Endothelial cell of umbilical vein (primary cell): ENCODE results near the gene CFAP46. TPM values are rescaled to one million over a fixed set of nuclear protein-coding genes. Genes with fewer than 3 reads are reported as not detected.

Experiments
- BruUV-seq: library from RNA; stranded (reverse); fragments of 400-500 nt; replicated peaks from 2 replicates; lab custom pipeline; 2021; lab: Mats Ljungman, UMichigan
- CTCF ChIA-PET: fragments of 300-600, 350-600 bp; sonication (Branson Sonifier 250); formaldehyde crosslinking; loops from one replicate; lab custom pipeline; 2021; ENCODE audit warnings: antibody characterized with exemption, inconsistent platforms; lab: Charles Lee
- POLR2A ChIA-PET: fragments of 300-600, 350-600 bp; sonication (Branson Sonifier 250); formaldehyde crosslinking; loops from one replicate; lab custom pipeline; 2021; ENCODE audit warnings: antibody characterized with exemption, inconsistent platforms; lab: Charles Lee
- DNase-seq: peaks from one replicate; pipeline ENCODE4 v3.0.0-alpha.2; 2011; ENCODE audit warnings: low read depth, low spot score
- FAIRE-seq: peaks from 2 replicates; lab custom pipeline; 2011; peaks lifted over from hg19 to GRCh38; lab: Jason Lieb, UNC
- H2AFZ ChIP-seq: 2 replicates; pipeline ENCODE4 v1.6.0; 2012; ENCODE audit warnings: low read depth, low read length, control low read depth, inconsistent platforms
- H3K27ac ChIP-seq: 2 replicates; pipeline ENCODE4 v1.5.1; 2011; ENCODE audit warnings: low read depth, mild to moderate bottlenecking, control low read depth, low read length, moderate library complexity; ENCODE audit not compliant: insufficient read depth
- H3K27me3 ChIP-seq, 2 experiments: 2 replicates each; pipeline versions ENCODE4 v1.6.0 to v1.6.1; 2011; ENCODE audit warnings: low read length in 2 of 2, mixed read lengths in 1 of 2; ENCODE audit not compliant: control insufficient read depth in 2 of 2, insufficient read depth in 2 of 2
- H3K36me3 ChIP-seq, 2 experiments: 2 replicates in 1 of 2; 3 replicates in 1 of 2; pipeline ENCODE4 v1.5.1; 2011; ENCODE audit warnings: low read length in 2 of 2, mild to moderate bottlenecking in 1 of 2, moderate library complexity in 1 of 2; ENCODE audit not compliant: control insufficient read depth in 2 of 2, insufficient read depth in 2 of 2; ENCODE audit errors: extremely low read depth in 1 of 2
- H3K4me1 ChIP-seq: 3 replicates; pipeline ENCODE4 v1.5.1; 2011; ENCODE audit warnings: mild to moderate bottlenecking, low read length; ENCODE audit not compliant: control insufficient read depth, insufficient read depth; ENCODE audit errors: extremely low read depth
- H3K4me2 ChIP-seq: 2 replicates; pipeline ENCODE4 v1.6.1; 2011; ENCODE audit warnings: low read length, control low read depth, mixed read lengths; ENCODE audit not compliant: insufficient read depth
- H3K4me3 ChIP-seq, 3 experiments: fragments of 200-600 bp in 1 of 3; sonication (generic), shearing (Covaris generic) in 1 of 3; replicated peaks in 1 of 3; 2 replicates each; pipeline ENCODE4 v1.5.1; 2011 to 2016; ENCODE audit warnings: control low read depth in 3 of 3, low read length in 3 of 3, mild to moderate bottlenecking in 2 of 3, inconsistent platforms in 1 of 3, low read depth in 1 of 3, moderate library complexity in 1 of 3; ENCODE audit not compliant: insufficient read depth in 1 of 3
- H3K79me2 ChIP-seq: 2 replicates; pipeline ENCODE4 v1.6.0; 2012; ENCODE audit warnings: low read length, inconsistent platforms; ENCODE audit not compliant: control insufficient read depth, insufficient read depth
- H3K9ac ChIP-seq: replicated peaks from 2 replicates; pipeline ENCODE3; 2011; ENCODE audit warnings: low read length, control low read depth; ENCODE audit not compliant: insufficient read depth; ENCODE audit errors: extremely low read depth
- H3K9me1 ChIP-seq: replicated peaks from 3 replicates; pipeline ENCODE4 v1.6.0; 2011; ENCODE audit warnings: mild to moderate bottlenecking, low read length; ENCODE audit not compliant: control insufficient read depth, insufficient read depth; ENCODE audit errors: extremely low read depth
- H3K9me3 ChIP-seq: replicated peaks from 2 replicates; pipeline ENCODE4 v1.5.1; 2012; ENCODE audit warnings: low read length, inconsistent platforms; ENCODE audit not compliant: control insufficient read depth, insufficient read depth
- H4K20me1 ChIP-seq: replicated peaks from 2 replicates; pipeline ENCODE3; 2011; ENCODE audit warnings: mild to moderate bottlenecking, low read length; ENCODE audit not compliant: control insufficient read depth, insufficient read depth; ENCODE audit errors: extremely low read depth
- CTCF ChIP-seq, 2 donors: IDR thresholded peaks; 1 replicate in 1 of 2; 2 replicates in 1 of 2; pipeline ENCODE4 v1.5.1; 2011; ENCODE audit warnings: low read length in 2 of 2, mild to moderate bottlenecking in 2 of 2, moderate library complexity in 2 of 2, control low read depth in 1 of 2, inconsistent platforms in 1 of 2, low read depth in 1 of 2; ENCODE audit not compliant: insufficient read depth in 1 of 2; ENCODE audit errors: extremely low read depth in 1 of 2
- EZH2 ChIP-seq: IDR thresholded peaks from 2 replicates; pipeline ENCODE4 v1.6.1; 2012; ENCODE audit warnings: borderline replicate concordance, low read depth, mild to moderate bottlenecking, moderate library complexity, low read length, inconsistent platforms; ENCODE audit not compliant: severe bottlenecking
- FOS ChIP-seq: IDR thresholded peaks from 2 replicates; pipeline ENCODE4 v1.6.1; 2011; ENCODE audit warnings: mild to moderate bottlenecking, low read length, moderate library complexity, borderline replicate concordance; ENCODE audit not compliant: insufficient read depth
- GATA2 ChIP-seq: IDR thresholded peaks from 2 replicates; pipeline ENCODE4 v1.7.0; 2011; ENCODE audit warnings: low read depth, mild to moderate bottlenecking, moderate library complexity, mixed read lengths, low read length; ENCODE audit not compliant: insufficient read length, insufficient read depth
- JUN ChIP-seq: IDR thresholded peaks from 2 replicates; pipeline ENCODE4 v1.6.1; 2011; ENCODE audit warnings: borderline replicate concordance, low read depth; ENCODE audit not compliant: insufficient read length, insufficient read depth
- MAX ChIP-seq: IDR thresholded peaks from 2 replicates; pipeline ENCODE4 v1.6.1; 2011; ENCODE audit not compliant: insufficient read depth, insufficient read length
- MYC ChIP-seq: IDR thresholded peaks from one replicate; pipeline ENCODE4 v1.6.1; 2011; ENCODE audit warnings: mild to moderate bottlenecking, low read depth, low read length
- POLR2A ChIP-seq: IDR thresholded peaks from 2 replicates; pipeline ENCODE4 v1.6.1; 2012; ENCODE audit warnings: low read depth, mild to moderate bottlenecking, control low read depth, low read length
- POLR2AphosphoS5 ChIP-seq: IDR thresholded peaks from 2 replicates; pipeline ENCODE4 v1.6.1; 2012; ENCODE audit warnings: low read depth, mild to moderate bottlenecking, control low read depth, low read length, moderate library complexity; ENCODE audit not compliant: insufficient read depth
- dilution Hi-C: fragments of 300-500 bp; cut with MboI; formaldehyde crosslinking; loops from one replicate; pipeline ENCODE4 v1.15.0; 2019; ENCODE audit warnings: low sequenced_read_pairs; ENCODE audit not compliant: extremely low pct_ligation_motif_present
- intact Hi-C: fragments of 100-400 bp; cut with micrococcal nuclease; formaldehyde crosslinking; loops from one replicate; pipeline ENCODE4 v1.10.0; 2022
- polyA plus RNA-seq, 4 experiments: library from polyadenylated mRNA; depleted of rRNA in 3 of 4; stranded (reverse) in 3 of 4; unstranded in 1 of 4; fragments of >200 nt; gene quantifications; 2 replicates each; pipeline versions ENCODE4 v1.2.1 to v1.2.3, GENCODE V29; 2011 to 2012; ENCODE audit warnings: missing spikeins in 1 of 4
- total RNA-seq: library from RNA; stranded (reverse); gene quantifications from 2 replicates; pipeline ENCODE4 v1.2.3, GENCODE V29; 2021

Gene CFAP46
- total and polyA plus RNA-seq, 2 donors (not counting 3 experiments of a cell fraction or from before 2014, with no cell fraction given) = 0.75 to 0.98 TPM

- no peaks in the 10 kb centered on the region for H3K36me3 ChIP-seq
- no peak overlapping the region for H3K4me2 ChIP-seq
- no peak overlapping the region for H3K4me3 ChIP-seq
- H3K79me2 ChIP-seq = no peaks in the 10 kb centered on the region
- H3K9ac ChIP-seq = no peak overlapping the region
- no peaks in the 10 kb centered on the region for H3K9me3 ChIP-seq
- no peak for TF ChIP-seq POLR2AphosphoS5
- DNase-seq = no peak
- ChIA-PET CTCF (no interaction called here), POLR2A (no interaction called here)
- dilution Hi-C loops = no loop called here
- H3K27me3 ChIP-seq = no peaks in the 10 kb centered on the region
- BruUV-seq = no TSS peak
- H4K20me1 ChIP-seq = no peaks in the 10 kb centered on the region
- no peak overlapping the region for H2AFZ ChIP-seq
- intact Hi-C loops = no loop called here
- no peak overlapping the region for H3K27ac ChIP-seq
- no peaks in the 10 kb centered on the region for H3K4me1 ChIP-seq
- no peaks in the 10 kb centered on the region for H3K9me1 ChIP-seq
- no peak for FAIRE-seq
Measured at GRCh38 chr10:132977807-132978206, 35.4 kb upstream of the CFAP46 start.

GRCh38 chr10:132977076-132977475, 34.7 kb upstream of the CFAP46 start:
- H3K27ac ChIP-seq = no peak overlapping the region
- TF ChIP-seq FOS (no peak), EZH2 (no peak), JUN (no peak), CTCF (IDR thresholded peaks at IDR 0.05; ENCODE audit: extremely low read depth in 1 of 2, insufficient read depth in 1 of 2, low read depth in 1 of 2, low read length in 2 of 2) (no peak), POLR2AphosphoS5 (no peak), MAX (no peak), POLR2A (no peak), MYC (no peak), GATA2 (no peak)
- H3K4me1 ChIP-seq = no peaks in the 10 kb centered on the region
- FAIRE-seq = no peak
- ChIA-PET POLR2A (no interaction called here), CTCF (no interaction called here)
- H3K4me2 ChIP-seq = no peak overlapping the region
- H4K20me1 ChIP-seq = no peaks in the 10 kb centered on the region
- BruUV-seq = no TSS peak
- H3K9me1 ChIP-seq = no peaks in the 10 kb centered on the region
- no peaks in the 10 kb centered on the region for H3K79me2 ChIP-seq
- dilution Hi-C loops = no loop called here
- no peaks in the 10 kb centered on the region for H3K27me3 ChIP-seq
- DNase-seq = no peak
- no peak overlapping the region for H3K4me3 ChIP-seq
- no peaks in the 10 kb centered on the region for H3K9me3 ChIP-seq
- intact Hi-C loops = no loop called here
- no peaks in the 10 kb centered on the region for H3K36me3 ChIP-seq
- no peak overlapping the region for H2AFZ ChIP-seq
- H3K9ac ChIP-seq = no peak overlapping the region
